WI38 (cell line): Measurements from ENCODE around the gene EIF4EBP2.

Source experiments
- H3K4me3 ChIP-seq: 2 replicates; pipeline ENCODE4 v1.5.1; 2011; ENCODE audit warnings: low read depth, mild to moderate bottlenecking, control low read depth, low read length
- CTCF ChIP-seq: IDR thresholded peaks from 2 replicates; pipeline ENCODE4 v1.5.1; 2012; ENCODE audit warnings: low read depth, mild to moderate bottlenecking, control low read depth, low read length

The EIF4EBP2 gene

DNA sequence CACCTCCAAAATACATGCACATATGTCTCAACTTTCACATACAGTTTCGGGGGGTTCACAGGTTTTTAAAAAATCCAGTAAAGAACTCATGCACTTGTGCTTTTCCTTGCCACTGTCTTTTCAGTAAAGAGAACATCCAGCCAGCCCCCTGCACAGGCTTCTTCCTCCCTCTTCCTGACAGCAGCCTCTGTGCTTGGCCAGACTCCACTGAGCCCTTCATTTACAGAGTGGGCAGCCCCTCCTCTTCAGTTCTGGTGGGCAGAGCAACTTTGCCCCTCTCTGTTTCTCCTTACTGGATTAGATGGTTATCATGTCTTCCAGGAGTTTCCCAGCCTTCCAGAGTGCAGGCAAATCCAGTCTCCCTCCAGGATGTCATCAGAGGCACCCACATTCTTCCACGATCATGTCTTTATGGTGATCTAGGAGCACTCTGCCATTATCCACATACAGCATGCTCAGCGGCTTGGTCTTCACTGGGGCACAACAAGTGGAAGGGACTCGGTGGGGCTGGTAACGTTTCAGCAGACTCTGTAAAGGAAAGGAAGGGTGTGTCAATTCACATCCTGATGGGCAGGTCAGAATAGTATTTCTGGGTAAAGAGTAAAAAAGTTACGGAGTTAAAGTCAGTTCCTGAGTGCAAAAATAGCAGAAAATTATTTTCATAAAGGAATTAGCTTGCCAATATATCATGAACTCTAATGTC, 28.8 kb downstream of the EIF4EBP2 start:
- H3K4me3 ChIP-seq = no peak overlapping the region
- TF ChIP-seq CTCF = no peak

GRCh38 chr10:70433581-70434280, 29.8 kb downstream of the EIF4EBP2 start:
- no peak overlapping the region for H3K4me3 ChIP-seq
- TF ChIP-seq CTCF = no peak

DNA sequence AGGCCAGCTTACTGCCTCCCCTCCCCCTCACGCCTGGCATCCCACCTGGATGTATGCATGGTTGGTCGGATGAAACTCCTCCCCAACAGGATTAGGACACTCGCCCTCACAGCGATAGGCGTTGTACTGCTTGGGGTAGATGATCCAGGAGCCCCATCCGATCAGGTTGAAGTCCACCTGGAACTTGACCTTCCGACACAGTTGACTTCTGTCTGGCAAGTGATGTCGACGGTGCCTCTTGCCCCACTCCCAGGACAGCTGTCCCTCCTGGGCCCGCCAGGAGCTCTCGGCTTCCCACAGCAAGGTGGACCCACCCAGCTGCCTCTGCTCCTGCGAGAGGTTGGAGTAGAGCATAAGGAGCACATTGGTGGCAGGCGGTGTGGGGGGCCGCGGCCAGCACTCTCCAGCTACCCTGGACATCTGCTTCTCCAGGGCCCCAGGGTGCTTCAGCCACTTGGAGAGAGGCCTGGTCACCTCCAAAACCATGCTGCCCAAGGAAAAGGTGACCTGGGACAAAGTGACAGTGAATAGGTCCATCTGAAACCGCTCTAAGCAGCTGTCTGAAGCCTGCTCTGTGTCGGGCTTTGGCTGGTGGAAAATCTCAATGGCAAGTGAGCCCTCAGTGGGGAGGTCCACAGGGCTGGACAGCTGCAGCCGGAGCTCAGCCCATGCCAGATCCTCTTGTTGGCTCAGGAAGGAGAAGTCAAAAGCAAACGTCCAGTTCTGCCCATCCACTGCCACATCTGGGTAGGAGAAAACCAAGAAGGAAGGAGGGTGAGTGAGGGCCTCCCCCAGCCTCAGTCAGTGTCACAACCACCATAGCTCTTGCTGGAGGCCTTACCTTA, 31.5 kb downstream of the EIF4EBP2 start:
- no peak for TF ChIP-seq CTCF
- H3K4me3 ChIP-seq = no peak overlapping the region

DNA sequence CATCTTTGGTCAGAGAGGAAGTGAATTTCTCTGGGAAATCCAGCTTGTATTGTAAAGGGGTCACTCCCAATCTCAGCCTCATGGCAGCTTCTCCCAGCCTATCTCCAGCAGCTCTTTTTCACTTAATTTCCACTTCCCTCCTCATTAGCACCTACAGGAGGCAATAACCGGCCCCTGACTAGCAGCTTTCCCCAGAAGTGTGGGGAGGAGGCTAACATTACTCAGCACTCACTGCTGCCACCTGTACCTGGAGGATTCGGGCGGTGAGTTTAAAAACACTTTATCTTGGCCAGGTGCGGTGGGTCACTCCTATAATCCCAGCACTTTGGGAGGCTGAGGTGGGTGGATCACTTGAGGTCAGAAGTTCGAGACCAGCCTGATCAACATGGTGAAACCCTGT, 33.8 kb downstream of the EIF4EBP2 start:
- TF ChIP-seq CTCF = no peak
- no peak overlapping the region for H3K4me3 ChIP-seq

GRCh38 chr10:70440296-70441160, 36.6 kb downstream of the EIF4EBP2 start:
- TF ChIP-seq CTCF = no peak

DNA sequence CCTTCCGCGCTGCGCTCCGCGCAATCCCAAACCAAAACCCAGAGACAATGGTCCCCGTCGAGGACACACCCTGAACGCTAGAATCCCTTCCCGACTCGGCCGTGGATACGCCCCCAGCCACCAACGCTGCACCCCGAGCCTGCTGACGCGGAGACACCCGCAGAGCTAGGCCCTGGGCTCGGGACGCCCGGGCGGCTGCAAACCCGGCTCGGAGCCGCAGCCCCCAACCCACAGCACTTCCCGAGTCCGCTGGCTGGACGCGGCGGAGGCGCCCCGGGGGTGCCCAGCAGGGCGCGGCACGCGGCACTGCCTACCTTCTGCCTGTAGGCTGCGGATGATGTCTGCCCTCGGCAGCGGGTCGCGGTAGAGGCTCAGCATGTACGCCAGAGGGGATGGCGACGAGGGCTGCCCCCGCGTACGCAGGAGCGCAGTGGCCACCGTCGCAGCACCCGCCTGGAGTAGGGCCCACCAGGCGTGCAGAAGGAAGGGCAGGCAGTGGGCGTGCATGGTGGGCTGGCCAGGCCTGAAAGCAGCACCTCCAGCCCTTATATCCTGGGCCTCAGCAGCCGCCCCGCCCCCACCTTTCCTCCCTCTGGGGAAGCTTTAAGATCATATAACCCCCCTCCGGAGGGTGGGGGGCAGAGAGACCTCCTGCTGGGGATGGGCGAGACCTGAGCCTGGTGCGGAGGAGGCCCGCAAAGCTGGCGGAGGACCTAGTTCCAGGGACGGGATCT, 37.4 kb downstream of the EIF4EBP2 start, which contains the start of gene NODAL:
TSS of gene NODAL (minus strand) at position 521 of the 734 bp plus-strand sequence. CDS start at position 507, 14 bp downstream.
- TF ChIP-seq CTCF = no peak
- H3K4me3 ChIP-seq = no peak within 1 kb of the TSS

More at GRCh38 chr10:70440296-70441160, 36.6 kb downstream of the EIF4EBP2 start:
- no peak overlapping the region for H3K4me3 ChIP-seq
